ENCODE results near the gene ROR2.

ROR2 gene

DNA sequence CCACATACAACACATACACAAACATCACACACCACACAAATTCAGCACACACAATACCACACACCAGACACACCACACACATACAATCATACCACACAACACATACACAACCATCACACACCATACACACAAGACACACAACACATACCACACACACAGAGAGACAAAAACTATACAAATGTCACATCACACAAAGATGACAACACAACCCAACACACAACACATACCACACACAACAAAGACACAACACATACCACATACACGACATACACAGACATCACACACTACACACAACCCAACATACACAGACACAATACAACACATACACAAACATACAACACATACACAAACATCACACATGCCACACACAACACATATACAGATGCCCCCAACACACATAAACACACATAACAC, 44.8 kb downstream of the ROR2 start:
- TF ChIP-seq POLR2AphosphoS5 (IDR thresholded peaks at IDR 0.05; ENCODE audit: low read depth, low read length) (no peak), POLR2A (IDR thresholded peaks at IDR 0.05; ENCODE audit: low read depth, low read length) (no peak), TAF1 (IDR thresholded peaks at IDR 0.05; ENCODE audit: borderline replicate concordance, low read depth, low read length) (no peak)
- DNase-seq (ENCODE audit: insufficient read length) (no peak), FAIRE-seq (no peak)

DNA sequence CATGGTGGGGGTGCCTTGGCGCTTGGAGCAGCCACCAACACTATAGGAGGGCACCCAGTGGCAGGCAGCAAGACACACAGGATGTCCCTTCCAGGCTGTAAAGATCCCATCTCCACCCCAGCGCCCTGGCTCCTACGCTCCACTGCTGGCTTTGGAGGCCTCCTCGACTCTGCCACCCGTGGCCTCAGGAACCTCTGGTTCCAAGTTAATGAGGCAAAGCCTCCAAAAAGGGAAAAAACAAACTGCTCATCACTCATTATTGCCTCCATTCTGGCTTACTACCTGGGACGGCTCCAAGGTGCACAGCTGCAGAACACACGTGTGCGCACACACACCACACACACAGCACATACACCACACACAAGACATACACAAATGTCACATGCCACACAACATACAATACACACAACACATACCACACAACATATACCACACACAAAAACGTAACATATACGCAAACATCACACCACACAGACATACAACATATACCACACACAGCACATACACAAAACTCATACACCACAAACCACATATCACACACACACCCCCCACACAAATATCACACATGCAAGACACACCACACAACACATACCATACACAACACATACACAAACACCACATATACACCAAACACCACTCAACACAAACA, 45.3 kb downstream of the ROR2 start:
- TF ChIP-seq TAF1 (IDR thresholded peaks at IDR 0.05; ENCODE audit: borderline replicate concordance, low read depth, low read length), result no peak
- no peak for TF ChIP-seq POLR2AphosphoS5 (IDR thresholded peaks at IDR 0.05; ENCODE audit: low read depth, low read length)
- TF ChIP-seq POLR2A (IDR thresholded peaks at IDR 0.05; ENCODE audit: low read depth, low read length), result no peak
- peak; percentile 81 for FAIRE-seq

DNA sequence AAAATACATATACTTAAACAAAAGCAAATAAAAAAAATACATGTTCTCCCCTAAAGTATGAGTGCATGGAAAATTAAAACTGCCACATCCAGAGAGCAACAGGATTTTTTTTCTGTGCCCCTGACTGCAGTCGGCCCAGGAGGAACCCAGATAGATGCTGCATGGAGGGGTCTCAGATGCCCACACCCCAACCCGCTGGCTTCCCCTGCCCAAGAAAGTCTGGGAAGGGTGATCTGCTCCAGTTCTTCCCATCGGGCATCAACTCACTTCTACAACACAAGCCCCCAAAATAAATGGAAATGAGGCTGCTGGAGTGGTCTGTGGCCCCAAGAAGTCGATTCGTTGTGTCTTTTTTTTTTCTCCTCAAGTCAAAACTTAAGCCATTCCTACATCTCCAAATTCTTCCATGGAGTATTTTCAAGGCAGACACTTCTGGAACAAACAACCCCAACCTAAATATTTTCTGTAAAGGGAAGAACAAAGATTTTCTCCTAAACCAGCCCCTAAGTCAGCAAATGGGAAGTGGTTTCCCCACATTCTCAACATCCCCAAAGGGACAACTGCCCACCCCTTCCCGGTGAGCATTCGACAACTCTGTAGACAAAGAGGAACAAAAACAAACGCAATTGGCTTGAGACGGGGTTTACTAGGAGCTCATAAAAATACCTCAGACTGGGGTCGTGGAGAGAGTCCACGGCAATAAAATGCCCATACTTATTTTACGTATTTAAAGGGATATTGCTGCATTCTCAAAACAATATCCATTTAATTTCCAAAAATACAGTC, 46.7 kb downstream of the ROR2 start:
- no peak for DNase-seq (ENCODE audit: insufficient read length)
- TF ChIP-seq POLR2AphosphoS5 (IDR thresholded peaks at IDR 0.05; ENCODE audit: low read depth, low read length), result no peak
- TF ChIP-seq POLR2A (IDR thresholded peaks at IDR 0.05; ENCODE audit: low read depth, low read length), result no peak
- TF ChIP-seq TAF1 (IDR thresholded peaks at IDR 0.05; ENCODE audit: borderline replicate concordance, low read depth, low read length), result no peak
- FAIRE-seq, result no peak

More for the DNA sequence above, 45.3 kb downstream of the ROR2 start:
- DNase-seq (ENCODE audit: insufficient read length), result no peak

DNA sequence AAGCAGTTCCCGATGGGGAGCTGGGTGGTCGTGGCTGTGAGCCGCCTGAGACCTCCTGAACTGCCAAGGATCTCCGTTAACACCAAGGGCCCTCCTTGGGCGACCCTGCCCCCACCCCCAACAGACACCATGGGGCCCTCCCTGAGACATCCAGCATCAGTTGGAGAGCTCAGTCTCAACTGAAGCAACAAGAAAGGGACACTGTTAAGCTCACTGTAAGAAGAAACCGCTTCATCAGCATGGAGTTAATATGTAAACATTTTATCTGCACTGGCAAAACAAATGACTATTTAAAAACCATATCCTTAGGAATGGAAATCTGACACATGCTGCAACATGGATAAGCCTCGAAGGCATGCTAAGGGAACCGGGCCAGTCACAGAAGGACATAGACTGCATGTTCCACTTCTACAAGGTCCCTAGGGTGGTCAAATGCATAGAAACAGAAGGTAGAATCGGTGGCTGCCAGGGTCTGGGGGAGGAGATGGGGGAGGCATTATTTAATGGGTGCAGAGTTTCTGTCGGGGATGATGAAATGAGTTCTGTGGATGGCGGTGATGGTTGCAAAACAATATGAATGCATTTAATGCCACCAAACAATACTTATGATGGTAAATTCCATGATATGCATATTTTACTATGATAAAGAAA, 47.4 kb downstream of the ROR2 start:
- DNase-seq (ENCODE audit: insufficient read length) (no peak), FAIRE-seq (no peak)

DNA sequence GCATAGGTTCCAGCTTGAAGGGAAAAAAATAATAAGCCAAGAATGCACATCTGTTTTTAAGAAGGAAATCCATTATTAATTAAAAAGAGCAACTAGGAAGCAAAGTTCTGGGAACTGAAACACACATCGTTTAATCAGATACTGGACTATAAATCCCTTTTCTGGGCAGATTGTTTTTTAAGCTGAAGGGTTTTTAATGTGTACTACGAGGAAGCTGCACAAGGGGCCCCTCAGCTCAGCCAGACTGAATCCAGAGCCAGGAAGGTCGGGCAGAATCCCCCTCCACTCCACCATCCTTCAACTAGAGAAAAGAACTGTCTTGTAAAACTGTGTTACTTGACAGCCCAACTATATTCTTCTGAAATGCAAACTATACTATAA, 49.2 kb downstream of the ROR2 start:
- TF ChIP-seq POLR2AphosphoS5 (IDR thresholded peaks at IDR 0.05; ENCODE audit: low read depth, low read length) (no peak), TAF1 (IDR thresholded peaks at IDR 0.05; ENCODE audit: borderline replicate concordance, low read depth, low read length) (no peak), POLR2A (IDR thresholded peaks at IDR 0.05; ENCODE audit: low read depth, low read length) (no peak)
- no peak for DNase-seq (ENCODE audit: insufficient read length)
- no peak for FAIRE-seq

More for the DNA sequence above, 47.4 kb downstream of the ROR2 start:
- TF ChIP-seq TAF1 (IDR thresholded peaks at IDR 0.05; ENCODE audit: borderline replicate concordance, low read depth, low read length) (no peak), POLR2AphosphoS5 (IDR thresholded peaks at IDR 0.05; ENCODE audit: low read depth, low read length) (no peak), POLR2A (IDR thresholded peaks at IDR 0.05; ENCODE audit: low read depth, low read length) (no peak)

DNA sequence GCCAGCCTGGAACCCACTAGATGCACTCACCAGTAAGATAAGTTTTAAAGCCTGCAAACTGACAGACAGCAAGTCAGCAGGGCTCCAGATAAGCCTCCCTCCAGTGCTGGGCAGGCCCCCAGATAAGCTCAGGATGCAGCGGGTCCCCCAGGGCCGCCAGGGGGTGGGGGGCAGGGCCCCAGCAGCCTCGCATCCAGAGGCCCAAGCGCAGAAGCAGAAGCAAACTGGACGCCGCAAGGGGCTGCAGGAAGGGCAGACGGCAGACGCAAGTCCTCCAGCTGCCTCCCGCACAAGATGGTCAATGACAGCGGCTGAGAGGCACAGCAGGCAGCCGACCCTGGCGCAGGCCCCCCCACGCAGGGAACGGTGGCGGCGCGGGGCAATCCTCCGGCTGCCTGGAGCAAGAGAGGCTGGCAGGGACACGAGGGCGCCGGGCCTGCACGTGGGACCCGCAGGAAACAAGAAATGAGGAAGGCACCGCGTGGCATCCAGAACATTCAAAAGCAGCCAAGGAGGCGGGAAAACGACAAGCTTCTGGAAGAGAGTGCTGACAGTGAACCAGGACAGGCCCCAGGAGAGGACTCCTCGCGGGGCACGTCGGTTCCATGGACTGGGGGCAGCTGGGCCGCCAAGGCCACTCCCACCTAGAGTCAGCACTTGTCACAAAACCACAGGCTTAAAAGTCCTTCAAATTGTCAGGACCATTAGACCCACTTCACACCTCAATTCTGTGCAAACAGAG, 49.8 kb downstream of the ROR2 start:
- DNase-seq (ENCODE audit: insufficient read length) (no peak), FAIRE-seq (no peak)
- no peak for TF ChIP-seq TAF1 (IDR thresholded peaks at IDR 0.05; ENCODE audit: borderline replicate concordance, low read depth, low read length)
- TF ChIP-seq POLR2A (IDR thresholded peaks at IDR 0.05; ENCODE audit: low read depth, low read length), result no peak
- no peak for TF ChIP-seq POLR2AphosphoS5 (IDR thresholded peaks at IDR 0.05; ENCODE audit: low read depth, low read length)

DNA sequence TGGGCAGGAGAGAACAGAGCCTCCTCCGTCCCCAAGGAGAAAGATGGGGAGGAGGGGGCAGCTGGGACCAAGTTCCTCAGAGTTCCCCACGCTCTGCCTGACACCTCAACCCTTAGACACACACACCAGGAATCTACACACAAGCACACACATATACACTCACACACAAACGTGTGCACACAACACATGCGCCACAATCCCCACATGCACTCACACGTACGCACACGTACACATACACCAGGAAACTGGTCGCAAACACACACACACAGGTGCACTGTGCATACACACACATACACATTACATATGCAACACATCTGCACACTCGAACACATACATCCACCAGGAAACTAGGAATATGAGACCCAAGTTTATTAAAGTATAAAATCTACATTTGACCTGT, 50.4 kb downstream of the ROR2 start:
- FAIRE-seq (no peak), DNase-seq (ENCODE audit: insufficient read length) (no peak)
- TF ChIP-seq POLR2A (IDR thresholded peaks at IDR 0.05; ENCODE audit: low read depth, low read length) (no peak), POLR2AphosphoS5 (IDR thresholded peaks at IDR 0.05; ENCODE audit: low read depth, low read length) (no peak), TAF1 (IDR thresholded peaks at IDR 0.05; ENCODE audit: borderline replicate concordance, low read depth, low read length) (no peak)

DNA sequence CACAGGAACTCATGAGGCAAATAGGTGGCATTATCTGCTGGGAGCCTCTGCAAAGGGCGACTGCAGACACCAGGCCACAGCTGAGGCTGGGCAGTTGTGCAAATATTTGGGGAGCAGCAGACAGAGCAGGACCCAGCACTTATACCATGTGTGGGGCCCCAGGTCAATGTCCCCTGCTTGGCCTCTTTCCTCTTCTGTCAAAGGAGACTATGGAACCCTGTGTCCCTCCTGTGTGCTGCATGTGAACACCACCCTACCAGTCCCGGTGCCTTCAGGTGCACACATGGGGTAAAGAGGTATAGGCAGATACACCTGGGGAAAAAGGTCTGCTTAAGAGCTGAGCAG, 50.8 kb downstream of the ROR2 start:
- no peak for TF ChIP-seq TAF1 (IDR thresholded peaks at IDR 0.05; ENCODE audit: borderline replicate concordance, low read depth, low read length)
- TF ChIP-seq POLR2A (IDR thresholded peaks at IDR 0.05; ENCODE audit: low read depth, low read length), result no peak
- no peak for TF ChIP-seq POLR2AphosphoS5 (IDR thresholded peaks at IDR 0.05; ENCODE audit: low read depth, low read length)
- FAIRE-seq, result no peak
- DNase-seq (ENCODE audit: insufficient read length), result no peak

DNA sequence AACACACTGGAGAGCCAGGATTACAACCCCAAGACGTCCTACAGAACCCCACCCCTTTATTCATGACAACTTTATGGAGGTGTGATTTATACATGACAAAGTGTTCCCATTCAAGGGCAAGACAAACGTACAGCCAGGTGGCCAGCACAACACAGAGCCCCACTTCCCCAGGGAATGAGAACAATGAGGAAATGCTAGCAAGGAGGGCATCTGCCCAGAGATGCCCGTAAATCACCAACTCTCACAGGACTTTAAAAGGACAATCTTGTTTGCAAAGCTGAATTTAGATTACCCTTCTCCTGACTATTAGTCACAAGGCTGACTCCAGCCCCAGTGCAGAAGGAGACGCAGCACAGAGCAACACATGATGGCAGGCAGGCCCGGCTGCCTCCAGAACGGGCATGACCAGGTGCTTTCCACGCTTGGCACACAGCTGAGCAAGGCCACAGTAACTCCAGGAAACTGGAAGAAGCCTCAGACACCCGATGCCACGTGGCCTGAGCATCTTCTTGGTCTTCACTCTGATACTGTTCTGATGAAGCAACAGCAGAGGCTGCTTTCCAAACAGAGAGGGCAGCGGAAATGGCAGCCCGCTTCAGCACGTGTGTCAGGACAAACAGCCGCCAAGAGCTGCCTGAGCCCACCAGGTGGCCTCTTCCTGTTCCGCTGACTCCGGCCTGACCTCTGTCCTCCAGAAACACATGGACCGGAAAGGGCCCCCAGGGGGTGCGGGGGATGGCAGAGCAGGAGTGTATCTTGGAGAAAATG, 51.4 kb downstream of the ROR2 start:
- TF ChIP-seq TAF1 (IDR thresholded peaks at IDR 0.05; ENCODE audit: borderline replicate concordance, low read depth, low read length) (no peak), POLR2AphosphoS5 (IDR thresholded peaks at IDR 0.05; ENCODE audit: low read depth, low read length) (no peak), POLR2A (IDR thresholded peaks at IDR 0.05; ENCODE audit: low read depth, low read length) (no peak)
- no peak for DNase-seq (ENCODE audit: insufficient read length)
- no peak for FAIRE-seq

DNA sequence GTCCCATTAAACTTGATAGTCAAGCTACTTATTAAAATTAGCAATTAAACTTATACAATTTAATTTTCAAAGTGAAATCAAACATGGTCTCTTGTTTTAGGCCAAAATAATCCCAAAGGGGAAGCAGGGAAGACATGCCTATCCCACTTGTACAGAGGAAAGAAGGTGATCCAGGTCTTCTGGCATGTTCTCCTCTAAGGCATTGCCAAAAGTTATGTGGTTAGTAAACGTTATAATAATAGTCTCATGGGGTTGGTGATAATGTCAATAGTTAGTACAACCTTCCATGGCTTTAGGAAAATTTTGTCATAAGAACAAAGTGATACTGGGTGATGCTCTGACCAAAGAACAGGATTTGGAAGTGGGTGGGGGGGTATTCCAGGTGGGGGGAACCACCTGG, 52.8 kb downstream of the ROR2 start:
- no peak for TF ChIP-seq TAF1 (IDR thresholded peaks at IDR 0.05; ENCODE audit: borderline replicate concordance, low read depth, low read length)
- no peak for TF ChIP-seq POLR2AphosphoS5 (IDR thresholded peaks at IDR 0.05; ENCODE audit: low read depth, low read length)
- TF ChIP-seq POLR2A (IDR thresholded peaks at IDR 0.05; ENCODE audit: low read depth, low read length), result no peak
- FAIRE-seq (no peak), DNase-seq (ENCODE audit: insufficient read length) (no peak)

Data from GM12892 (cell line).